ENCODE measurements around the gene PIGQ. TPM values are rescaled to one million over a fixed set of nuclear protein-coding genes. Genes with fewer than 3 reads are reported as not detected.

Gene PIGQ
- polyA plus RNA-seq, 1 of the 3 experiments (the other 2 are of a cell fraction) = 38.7 TPM

DNA sequence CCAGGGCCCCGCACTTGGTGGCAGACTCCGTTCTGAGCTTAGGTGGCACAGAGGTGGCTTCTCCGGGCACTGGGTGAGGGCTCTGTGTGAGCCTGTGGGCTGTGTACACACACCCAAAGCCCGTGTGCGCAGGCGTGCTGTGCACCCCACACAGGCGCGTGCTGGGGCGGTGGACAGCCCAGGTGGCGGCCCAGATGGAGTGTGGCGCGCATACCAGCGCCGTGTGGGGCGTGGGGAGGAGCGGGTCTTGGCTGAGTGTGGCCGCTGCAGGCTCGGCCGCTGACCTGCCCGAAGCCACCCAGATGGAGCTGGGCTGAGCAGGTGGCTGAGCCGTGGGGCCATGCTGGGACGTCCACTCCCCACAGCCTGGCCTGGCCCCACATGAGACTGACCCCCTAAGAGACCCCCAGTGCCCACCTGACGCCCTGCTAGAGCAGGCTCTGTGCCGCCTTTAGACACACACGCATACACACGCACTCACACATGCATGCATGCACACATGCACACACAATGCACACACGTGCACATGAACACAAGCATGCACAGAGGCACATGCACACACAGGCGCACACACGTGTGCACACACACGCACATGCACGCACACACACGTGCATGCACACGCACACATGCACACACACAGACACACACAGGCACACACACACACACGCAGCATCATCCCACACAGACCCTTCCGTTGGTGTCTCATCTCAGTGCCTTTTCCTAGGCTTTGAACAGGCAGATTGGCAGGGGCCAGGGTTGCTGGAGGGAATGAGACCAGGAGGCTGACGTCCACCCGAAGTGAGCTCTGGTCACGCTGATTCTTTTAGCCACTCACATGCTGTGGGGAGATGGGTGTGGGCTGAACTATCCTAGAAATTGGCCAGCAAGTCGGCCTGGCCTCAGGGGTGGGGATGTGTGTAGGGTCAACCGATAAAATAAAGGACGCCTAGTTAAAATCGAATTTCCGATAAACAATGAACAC is 7.5 kb upstream of the PIGQ start:
- no peak overlapping the region for H3K27ac ChIP-seq (ENCODE audit: low read depth in 2 of 2, low read length in 1 of 2)
- no peaks in the 10 kb centered on the region for H3K9me3 ChIP-seq
- no peaks in the 10 kb centered on the region for H3K36me3 ChIP-seq (replicated peaks in 1 of 2; ENCODE audit: control insufficient read depth in 1 of 2, insufficient read depth in 2 of 2, low read length in 1 of 2)
- H3K4me1 ChIP-seq (ENCODE audit: control insufficient read depth in 1 of 2, insufficient read depth in 2 of 2, low read depth in 1 of 2, low read length in 1 of 2) = peaks cover 6 to 32% of the 10 kb centered on the region in 2 experiments; a peak in 1 of 4 replicates
- H3K9ac ChIP-seq = no peak overlapping the region
- H2AFZ ChIP-seq (ENCODE audit: low read depth) = no peak overlapping the region
- no peaks in the 10 kb centered on the region for H3K9me2 ChIP-seq
- peaks cover 27% of the 10 kb centered on the region for H3K27me3 ChIP-seq (ENCODE audit: insufficient read depth)
- H3K79me2 ChIP-seq (ENCODE audit: insufficient read depth) = no peaks in the 10 kb centered on the region
- H3F3A ChIP-seq (replicated peaks; ENCODE audit: insufficient read depth) = no peaks in the 10 kb centered on the region
- CTCF ChIA-PET = interaction anchor here (0.9 kb wide), 1 partner anchor 17 kb away, joined by 3 read pairs; no protein-coding TSS in a partner anchor
- no peaks in the 10 kb centered on the region for H4K20me1 ChIP-seq (ENCODE audit: insufficient read depth)
- H3K4me3 ChIP-seq (ENCODE audit: low read depth in 2 of 2, low read length in 1 of 2) = no peak overlapping the region
- TF ChIP-seq JUND (IDR thresholded peaks at IDR 0.05) (no peak), CHD2 (IDR thresholded peaks at IDR 0.05; ENCODE audit: low read length, partially characterized antibody) (no peak), TCF12 (IDR thresholded peaks at IDR 0.05) (no peak)
- TF ChIP-seq, protein P1, sequence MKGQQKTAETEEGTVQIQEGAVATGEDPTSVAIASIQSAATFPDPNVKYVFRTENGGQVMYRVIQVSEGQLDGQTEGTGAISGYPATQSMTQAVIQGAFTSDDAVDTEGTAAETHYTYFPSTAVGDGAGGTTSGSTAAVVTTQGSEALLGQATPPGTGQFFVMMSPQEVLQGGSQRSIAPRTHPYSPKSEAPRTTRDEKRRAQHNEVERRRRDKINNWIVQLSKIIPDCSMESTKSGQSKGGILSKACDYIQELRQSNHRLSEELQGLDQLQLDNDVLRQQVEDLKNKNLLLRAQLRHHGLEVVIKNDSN (IDR thresholded peaks at IDR 0.05; ENCODE audit: borderline replicate concordance, low read depth) = no peak
- TF ChIP-seq, protein P2, sequence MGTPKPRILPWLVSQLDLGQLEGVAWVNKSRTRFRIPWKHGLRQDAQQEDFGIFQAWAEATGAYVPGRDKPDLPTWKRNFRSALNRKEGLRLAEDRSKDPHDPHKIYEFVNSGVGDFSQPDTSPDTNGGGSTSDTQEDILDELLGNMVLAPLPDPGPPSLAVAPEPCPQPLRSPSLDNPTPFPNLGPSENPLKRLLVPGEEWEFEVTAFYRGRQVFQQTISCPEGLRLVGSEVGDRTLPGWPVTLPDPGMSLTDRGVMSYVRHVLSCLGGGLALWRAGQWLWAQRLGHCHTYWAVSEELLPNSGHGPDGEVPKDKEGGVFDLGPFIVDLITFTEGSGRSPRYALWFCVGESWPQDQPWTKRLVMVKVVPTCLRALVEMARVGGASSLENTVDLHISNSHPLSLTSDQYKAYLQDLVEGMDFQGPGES (IDR thresholded peaks at IDR 0.05; ENCODE audit: low read depth, low read length) = no peak
- 88% methylated on average over 23 of the region's 43 CpGs for WGBS (ENCODE audit: low lambda C conversion rate)
- no peak overlapping the region for H3K4me2 ChIP-seq
- no peak for DNase-seq
- POLR2A ChIA-PET = no interaction called here

DNA sequence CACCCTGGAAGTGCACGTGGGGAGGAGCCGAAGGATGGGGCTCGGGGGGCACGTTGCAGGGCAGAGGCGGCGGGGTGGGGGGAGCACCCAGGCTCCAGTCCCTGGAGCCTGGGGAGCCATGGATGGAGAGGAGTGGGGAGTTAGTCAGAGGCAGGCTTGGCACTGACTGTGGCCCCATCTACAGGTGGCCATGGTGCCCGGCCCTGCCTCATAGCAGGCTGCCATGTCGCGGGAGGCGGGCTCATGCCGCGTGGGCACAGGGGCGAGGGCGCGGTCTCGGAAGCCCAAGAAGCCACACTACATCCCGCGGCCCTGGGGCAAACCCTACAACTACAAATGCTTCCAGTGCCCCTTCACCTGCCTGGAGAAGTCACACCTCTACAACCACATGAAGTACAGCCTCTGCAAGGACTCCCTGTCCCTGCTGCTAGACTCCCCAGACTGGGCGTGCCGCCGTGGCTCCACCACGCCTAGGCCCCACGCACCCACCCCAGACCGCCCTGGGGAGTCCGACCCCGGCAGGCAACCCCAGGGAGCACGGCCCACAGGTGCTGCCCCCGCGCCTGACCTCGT is 6.6 kb upstream of the PIGQ start:
- CTCF ChIA-PET = interaction anchor here (0.9 kb wide), 1 partner anchor 18 kb away, joined by 3 read pairs; no protein-coding TSS in a partner anchor
- Histone ChIP-seq H3K4me2 (no peak overlapping the region), H2AFZ (ENCODE audit: low read depth) (no peak overlapping the region), H3K79me2 (ENCODE audit: insufficient read depth) (no peaks in the 10 kb centered on the region), H3F3A (replicated peaks; ENCODE audit: insufficient read depth) (no peaks in the 10 kb centered on the region), H3K27ac (ENCODE audit: low read depth in 2 of 2, low read length in 1 of 2) (no peak overlapping the region), H3K9me2 (no peaks in the 10 kb centered on the region), H3K9ac (no peak overlapping the region), H4K20me1 (ENCODE audit: insufficient read depth) (no peaks in the 10 kb centered on the region), H3K4me1 (ENCODE audit: control insufficient read depth in 1 of 2, insufficient read depth in 2 of 2, low read depth in 1 of 2, low read length in 1 of 2) (peaks cover 6 to 38% of the 10 kb centered on the region in 2 experiments; a peak in 1 of 4 replicates), H3K4me3 (ENCODE audit: low read depth in 2 of 2, low read length in 1 of 2) (no peak overlapping the region), H3K36me3 (replicated peaks in 1 of 2; ENCODE audit: control insufficient read depth in 1 of 2, insufficient read depth in 2 of 2, low read length in 1 of 2) (no peaks in the 10 kb centered on the region), H3K9me3 (no peaks in the 10 kb centered on the region), H3K27me3 (ENCODE audit: insufficient read depth) (peaks cover 27% of the 10 kb centered on the region)
- no peak for DNase-seq
- TF ChIP-seq FOXM1 (IDR thresholded peaks at IDR 0.05; ENCODE audit: low read depth) (no peak), RXRA (IDR thresholded peaks at IDR 0.05; ENCODE audit: borderline replicate concordance, low read depth) (no peak), CHD2 (IDR thresholded peaks at IDR 0.05; ENCODE audit: low read length, partially characterized antibody) (no peak), TCF12 (IDR thresholded peaks at IDR 0.05) (no peak), EZH2phosphoT487 (IDR thresholded peaks at IDR 0.05; ENCODE audit: borderline replicate concordance, low read depth) (no peak), SMC3 (IDR thresholded peaks at IDR 0.05; ENCODE audit: low read depth, low read length) (no peak), FOXJ3 (CRISPR knock-in tag; IDR thresholded peaks at IDR 0.05) (no peak), POLR2AphosphoS5 (IDR thresholded peaks at IDR 0.05; ENCODE audit: low read depth, low read length) (no peak)
- TF ChIP-seq, protein P2 (IDR thresholded peaks at IDR 0.05; ENCODE audit: low read depth, low read length) = no peak
- WGBS (ENCODE audit: low lambda C conversion rate) = 84% methylated on average over 17 of the region's 30 CpGs
- POLR2A ChIA-PET = no interaction called here
